Tibial nerve (tissue), 3 donors: ENCODE data around the gene LIAS.

ENCODE experiments used
- CTCF ChIP-seq, 5 experiments: fragments of 200-600 bp in 3 of 5; fragments of 450-650 bp in 2 of 5; sonication (generic) in 3 of 5; IDR thresholded peaks; one replicate each; pipeline ENCODE4 v1.5.1; 2016 to 2019; ENCODE audit warnings: antibody characterized with exemption in 5 of 5, mild to moderate bottlenecking in 3 of 5, moderate library complexity in 2 of 5
- POLR2A ChIP-seq, 2 donors: fragments of 450-650 bp; IDR thresholded peaks; one replicate each; pipeline ENCODE4 v1.6.1; 2017; ENCODE audit warnings: antibody characterized with exemption in 2 of 2, mild to moderate bottlenecking in 2 of 2, moderate library complexity in 2 of 2

DNA sequence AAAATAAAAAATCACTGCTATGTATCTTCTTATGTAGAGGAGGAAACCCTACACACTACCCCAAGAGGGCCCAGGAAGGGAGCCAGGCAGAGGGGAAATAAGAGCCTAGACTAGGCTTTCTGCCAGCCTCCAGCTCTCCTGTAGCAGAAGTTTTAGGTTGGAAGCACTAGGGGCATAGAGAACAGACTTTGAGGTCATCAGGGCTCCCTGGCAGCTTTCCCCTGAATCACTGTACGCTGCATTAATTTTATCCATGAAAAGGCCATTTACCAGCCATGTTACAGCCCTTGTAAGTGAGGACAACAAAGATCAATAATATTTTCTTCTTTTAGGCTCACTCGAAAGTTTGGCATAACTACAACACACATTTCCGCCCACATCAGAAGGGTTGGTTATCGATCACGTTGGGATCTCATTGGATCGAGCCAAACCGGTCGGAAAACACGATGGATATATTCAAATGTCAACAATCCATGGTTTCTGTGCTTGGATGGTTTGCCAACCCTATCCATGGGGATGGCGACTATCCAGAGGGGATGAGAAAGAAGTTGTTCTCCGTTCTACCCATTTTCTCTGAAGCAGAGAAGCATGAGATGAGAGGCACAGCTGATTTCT lies 24.9 kb upstream of the LIAS start:
- TF ChIP-seq POLR2A (IDR thresholded peaks at IDR 0.05) (no peak), CTCF (IDR thresholded peaks at IDR 0.05) (no peak)
